Ovary (tissue), 3 donors: ENCODE results near the gene STX16.

ENCODE experiments used
- CTCF ChIP-seq, 3 donors: fragments of 450-650 bp in 2 of 3; fragments of 200-600 bp in 1 of 3; IDR thresholded peaks; one replicate each; pipeline versions ENCODE4 v1.5.1 to v1.8.0; 2016 to 2022; ENCODE audit warnings: antibody characterized with exemption in 3 of 3, mild to moderate bottlenecking in 1 of 3
- POLR2A ChIP-seq: fragments of 450-650 bp; IDR thresholded peaks from one replicate; pipeline ENCODE4 v1.6.1; 2017; ENCODE audit warnings: antibody characterized with exemption, mild to moderate bottlenecking, moderate library complexity
- donor health status: DM: no; HTN: no; CAD: no.

GRCh38 chr20:58619077-58619863, 31.8 kb upstream of the STX16 start:
- no peak for TF ChIP-seq CTCF (IDR thresholded peaks at IDR 0.05)
- TF ChIP-seq POLR2A = no peak
